H7 (cell line): ENCODE measurements around the gene USP1. TPM values are rescaled to one million over a fixed set of nuclear protein-coding genes. Genes with fewer than 3 reads are reported as not detected.
A peak's percentile ranks its signal among the peaks of the same experiment; 100 is the strongest.

Experiments
- DNase-seq: peaks from one replicate; pipeline ENCODE4 v3.0.0; 2012
- H3K27me3 ChIP-seq: 2 replicates; pipeline ENCODE4 v1.6.0; 2011; ENCODE audit warnings: mild to moderate bottlenecking, low read length; ENCODE audit not compliant: control insufficient read depth, insufficient read depth
- H3K36me3 ChIP-seq: replicated peaks from 2 replicates; pipeline ENCODE4 v1.5.1; 2011; ENCODE audit warnings: low read length; ENCODE audit not compliant: control insufficient read depth, insufficient read depth
- H3K4me3 ChIP-seq: 2 replicates; pipeline ENCODE4 v1.5.1; 2011; ENCODE audit warnings: low read depth, mild to moderate bottlenecking, control low read depth, low read length, moderate library complexity; ENCODE audit not compliant: insufficient read depth
- total RNA-seq: library from RNA; depleted of rRNA; stranded (reverse); fragments of >200 nt; shearing (Covaris generic); gene quantifications from 2 replicates; pipeline ENCODE4 v1.2.3, GENCODE V29; 2014

USP1 gene
- total RNA-seq, 1 experiment from 2014 or later, result 58.1 TPM

DNA sequence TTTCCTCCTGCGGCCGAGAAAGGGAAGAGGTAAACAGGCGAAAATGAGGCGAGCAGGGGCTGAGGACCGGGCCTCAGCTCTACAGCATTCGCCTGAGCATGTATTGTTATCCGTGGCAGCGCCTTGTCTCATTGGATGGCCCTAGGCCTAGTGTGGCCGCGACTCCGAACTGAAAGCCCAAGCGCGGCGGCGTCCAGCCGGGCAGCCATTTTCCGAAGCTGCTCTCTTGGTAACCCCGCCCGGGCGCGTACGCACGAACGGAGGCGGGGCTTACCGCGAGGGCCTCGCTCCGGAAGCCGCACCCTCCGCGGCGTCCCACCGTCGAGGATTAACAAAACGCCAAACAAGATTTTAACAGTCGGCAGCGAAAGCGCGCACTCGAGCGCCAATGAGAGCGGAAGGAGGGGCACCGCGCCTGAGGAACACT, 797 bp upstream of the USP1 start:
- H3K27me3 ChIP-seq, result no peaks in the 10 kb centered on the region; the same call in 1 of the 2 replicates
- peak overlapping the region; percentile 93 for H3K4me3 ChIP-seq
- H3K36me3 ChIP-seq, result no peaks in the 10 kb centered on the region
- peak; percentile 93 for DNase-seq

GRCh38 chr1:62437273-62437940, 558 bp downstream of the USP1 start:
- Histone ChIP-seq H3K36me3 (peaks cover 4% of the 10 kb centered on the region; the same call in 1 of the 2 replicates), H3K4me3 (peak overlapping the region; percentile 93), H3K27me3 (no peaks in the 10 kb centered on the region)
- peak; percentile 76 for DNase-seq

GRCh38 chr1:62438163-62438562, 1.3 kb downstream of the USP1 start:
- Histone ChIP-seq H3K27me3 (no peaks in the 10 kb centered on the region), H3K36me3 (peaks cover 6% of the 10 kb centered on the region; the same call in 1 of the 2 replicates), H3K4me3 (peak overlapping the region; percentile 93)
- DNase-seq, result peak; percentile 24

DNA sequence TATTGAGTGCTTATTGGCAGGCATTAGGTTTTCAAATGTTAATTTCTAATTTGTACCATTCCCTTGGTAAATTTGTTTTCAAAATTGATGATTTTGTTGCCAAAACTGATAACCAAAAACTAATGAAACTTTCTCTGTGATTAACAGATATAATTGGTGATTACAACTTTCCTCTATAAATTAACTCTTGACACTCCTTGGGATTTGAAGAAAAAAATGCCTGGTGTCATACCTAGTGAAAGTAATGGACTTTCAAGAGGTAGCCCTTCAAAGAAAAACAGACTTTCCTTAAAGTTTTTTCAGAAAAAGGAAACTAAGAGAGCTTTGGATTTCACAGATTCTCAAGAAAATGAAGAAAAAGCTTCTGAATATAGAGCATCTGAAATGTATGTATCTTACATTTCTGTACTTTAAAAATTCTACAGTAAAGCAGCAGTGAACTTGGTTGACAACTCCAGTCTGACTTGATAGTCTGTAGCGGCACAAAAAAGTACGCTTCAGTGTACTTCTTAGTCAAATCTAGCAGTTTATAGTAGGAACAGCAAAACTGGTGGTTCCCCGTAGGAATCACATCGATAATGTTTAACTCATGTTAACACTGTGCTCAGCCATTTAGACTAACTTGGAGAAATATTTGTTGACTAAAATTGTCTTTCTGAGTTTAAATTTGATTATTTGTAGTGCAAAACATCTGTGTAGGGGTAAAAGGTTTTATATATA, 3.0 kb downstream of the USP1 start:
- no peak for DNase-seq
- H3K4me3 ChIP-seq, result no peak overlapping the region
- H3K36me3 ChIP-seq, result peaks cover 8% of the 10 kb centered on the region; the same call in 1 of the 2 replicates
- no peaks in the 10 kb centered on the region for H3K27me3 ChIP-seq

- H3K27me3 ChIP-seq, result no peaks in the 10 kb centered on the region
- H3K4me3 ChIP-seq, result no peak overlapping the region
- H3K36me3 ChIP-seq, result peaks cover 21% of the 10 kb centered on the region
- no peak for DNase-seq
Observed at GRCh38 chr1:62444701-62445100, 7.9 kb downstream of the USP1 start.

DNA sequence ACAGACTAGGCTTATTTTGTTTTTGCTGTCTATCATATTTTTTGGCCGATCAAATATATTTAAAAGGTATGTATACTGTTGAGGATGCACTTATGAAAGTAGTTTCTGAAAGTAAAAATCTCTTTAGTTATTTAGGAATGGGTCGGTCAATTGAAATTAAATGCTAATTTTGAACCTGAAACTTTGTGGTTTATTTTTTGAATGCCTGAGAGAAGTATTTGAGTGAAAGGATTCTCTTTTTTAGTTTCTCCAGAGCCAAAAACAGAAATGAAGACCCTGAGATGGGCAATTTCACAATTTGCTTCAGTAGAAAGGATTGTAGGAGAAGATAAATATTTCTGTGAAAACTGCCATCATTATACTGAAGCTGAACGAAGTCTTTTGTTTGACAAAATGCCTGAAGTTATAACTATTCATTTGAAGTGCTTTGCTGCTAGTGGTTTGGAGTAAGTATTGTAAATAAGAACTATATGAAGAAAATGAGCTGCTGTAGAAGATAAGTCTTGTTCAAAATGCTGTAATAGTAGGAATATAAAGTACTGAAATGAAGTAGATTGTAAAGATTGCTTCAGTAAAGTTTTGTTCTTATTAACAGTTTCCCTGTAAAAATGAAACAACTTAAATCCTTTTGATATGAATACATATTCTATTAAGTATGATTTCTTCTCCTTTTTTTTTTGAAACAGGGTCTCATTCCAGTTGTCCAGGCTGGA, 11.5 kb downstream of the USP1 start:
- Histone ChIP-seq H3K27me3 (no peaks in the 10 kb centered on the region), H3K4me3 (no peak overlapping the region), H3K36me3 (peaks cover 16% of the 10 kb centered on the region)
- DNase-seq, result no peak

DNA sequence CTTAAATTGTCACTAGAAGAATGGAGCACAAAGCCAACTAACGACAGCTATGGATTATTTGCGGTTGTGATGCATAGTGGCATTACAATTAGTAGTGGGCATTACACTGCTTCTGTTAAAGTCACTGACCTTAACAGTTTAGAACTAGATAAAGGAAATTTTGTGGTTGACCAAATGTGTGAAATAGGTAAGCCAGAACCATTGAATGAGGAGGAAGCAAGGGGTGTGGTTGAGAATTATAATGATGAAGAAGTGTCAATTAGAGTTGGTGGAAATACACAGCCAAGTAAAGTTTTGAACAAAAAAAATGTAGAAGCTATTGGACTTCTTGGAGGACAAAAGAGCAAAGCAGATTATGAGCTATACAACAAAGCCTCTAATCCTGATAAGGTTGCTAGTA, 13.5 kb downstream of the USP1 start:
- H3K36me3 ChIP-seq, result peaks cover 14% of the 10 kb centered on the region
- H3K4me3 ChIP-seq, result no peak overlapping the region
- no peak for DNase-seq
- H3K27me3 ChIP-seq, result no peaks in the 10 kb centered on the region

DNA sequence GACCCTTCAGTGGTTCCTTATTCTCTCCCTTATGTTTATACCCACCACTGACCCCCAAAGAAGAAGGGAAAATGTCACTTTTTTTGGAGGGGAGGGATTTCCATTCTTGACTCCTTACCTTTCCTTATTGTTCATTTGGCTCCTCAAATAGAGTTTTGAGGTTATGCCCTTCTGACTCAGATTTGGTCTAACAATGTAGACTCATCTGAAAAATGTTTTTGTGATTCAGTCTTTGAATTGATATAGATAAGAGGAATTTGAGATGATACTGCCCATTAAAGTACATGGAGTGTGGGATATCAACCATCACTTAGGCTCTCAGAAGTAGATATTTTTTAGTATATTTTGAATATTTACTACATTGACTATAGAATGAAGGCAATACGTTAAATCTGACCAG, 16.1 kb downstream of the USP1 start:
- Histone ChIP-seq H3K36me3 (peaks cover 12% of the 10 kb centered on the region), H3K4me3 (no peak overlapping the region), H3K27me3 (no peaks in the 10 kb centered on the region)
- DNase-seq, result no peak

GRCh38 chr1:62457955-62458354, 21.1 kb downstream of the USP1 start:
- Histone ChIP-seq H3K4me3 (no peak overlapping the region), H3K36me3 (peaks cover 1% of the 10 kb centered on the region; the same call in 1 of the 2 replicates), H3K27me3 (no peaks in the 10 kb centered on the region)
- DNase-seq, result no peak

DNA sequence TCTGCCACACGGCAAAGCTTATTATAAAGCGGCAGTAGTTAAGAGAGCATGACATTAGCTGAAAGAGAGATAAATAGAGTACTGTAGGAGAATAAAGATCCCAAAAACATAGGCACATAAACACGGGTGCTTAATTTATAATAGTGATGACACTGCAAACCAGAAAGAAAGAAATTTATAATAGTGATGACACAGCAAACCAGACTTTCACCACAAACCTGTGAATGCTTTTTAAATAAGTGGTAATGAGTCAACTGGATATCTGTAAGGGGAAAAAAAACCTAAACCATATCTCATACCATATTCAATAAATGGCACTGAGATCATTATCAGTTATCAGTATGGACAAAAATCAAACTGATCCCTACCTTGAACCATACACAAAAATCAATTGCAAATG, 25.5 kb downstream of the USP1 start:
- H3K27me3 ChIP-seq, result no peaks in the 10 kb centered on the region
- no peaks in the 10 kb centered on the region for H3K36me3 ChIP-seq
- H3K4me3 ChIP-seq, result no peak overlapping the region
- no peak for DNase-seq

DNA sequence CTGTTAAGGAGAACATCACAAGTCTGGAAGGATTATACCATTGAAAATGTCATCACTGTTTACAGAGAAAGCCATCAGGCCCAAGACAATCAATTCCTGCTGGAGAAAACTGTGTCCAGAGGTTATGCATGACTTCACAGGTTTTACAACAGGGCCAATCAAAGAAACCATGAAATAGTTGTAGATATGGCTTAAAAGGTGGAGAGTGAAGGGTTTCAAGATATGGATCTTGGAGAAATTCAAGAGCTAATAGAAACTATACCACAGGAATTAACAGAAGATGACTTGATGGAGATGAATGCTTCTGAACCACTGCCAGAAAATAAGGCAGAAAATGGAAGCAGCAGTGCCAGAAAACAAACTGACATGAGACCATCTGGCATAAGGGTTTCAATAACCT, 30.2 kb downstream of the USP1 start:
- Histone ChIP-seq H3K4me3 (no peak overlapping the region), H3K27me3 (no peaks in the 10 kb centered on the region), H3K36me3 (no peaks in the 10 kb centered on the region)
- no peak for DNase-seq

DNA sequence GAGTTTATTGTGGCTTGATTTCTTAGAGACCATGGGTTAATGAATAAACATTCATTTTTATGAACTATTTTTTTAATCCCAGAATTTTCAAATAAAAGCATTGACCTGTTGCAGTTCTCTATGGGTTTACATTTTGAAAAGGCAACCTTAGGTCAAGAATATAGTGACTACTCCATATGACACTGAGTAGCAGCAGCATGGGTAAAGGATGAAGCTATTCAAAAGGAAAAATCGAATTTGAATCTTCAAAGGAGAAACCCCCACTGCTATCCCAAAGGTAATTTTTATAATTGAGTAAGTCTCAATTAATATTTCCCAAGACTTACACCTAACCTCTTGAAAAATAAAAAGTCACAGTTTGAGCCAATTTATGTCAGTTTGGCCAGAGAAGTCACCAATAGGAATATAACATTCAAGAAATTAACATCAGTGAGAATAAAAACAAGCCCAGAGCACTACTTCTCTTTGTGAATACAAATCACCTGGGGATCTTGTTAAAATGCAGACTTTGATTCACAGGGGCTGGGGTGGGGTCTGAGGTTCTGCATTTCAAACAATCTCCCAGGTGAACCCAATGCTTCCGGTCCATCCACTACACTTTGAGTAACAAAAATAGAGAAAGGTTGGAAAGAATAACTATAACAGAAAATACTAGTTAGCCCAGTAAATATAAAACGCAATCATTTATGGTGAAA, 39.8 kb downstream of the USP1 start:
- no peak overlapping the region for H3K4me3 ChIP-seq
- no peaks in the 10 kb centered on the region for H3K27me3 ChIP-seq
- peak; percentile 35 for DNase-seq
- H3K36me3 ChIP-seq, result peaks cover 2% of the 10 kb centered on the region

DNA sequence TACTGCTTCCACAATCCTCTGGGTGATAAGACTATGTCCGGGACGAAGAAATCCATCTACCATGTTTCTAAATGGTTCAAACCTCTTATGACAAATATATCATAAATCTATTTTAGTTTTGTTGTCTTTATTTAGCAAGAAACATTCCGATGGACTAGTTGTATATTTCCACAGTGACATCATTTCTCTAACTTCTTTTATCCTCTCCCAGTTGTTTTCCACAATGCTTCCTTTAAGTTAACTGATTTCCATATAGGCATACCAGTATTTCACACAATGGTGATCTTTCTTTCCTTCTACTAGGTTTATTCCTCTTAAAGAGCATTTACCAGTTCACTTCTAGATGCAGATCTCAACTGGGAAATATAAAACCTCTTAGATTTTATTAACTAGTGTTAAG, 44.8 kb downstream of the USP1 start:
- Histone ChIP-seq H3K4me3 (no peak overlapping the region), H3K36me3 (no peaks in the 10 kb centered on the region), H3K27me3 (no peaks in the 10 kb centered on the region)
- DNase-seq, result no peak

- DNase-seq, result no peak
- Histone ChIP-seq H3K4me3 (no peak overlapping the region), H3K36me3 (no peaks in the 10 kb centered on the region), H3K27me3 (no peaks in the 10 kb centered on the region)
Observed at GRCh38 chr1:62484824-62485468, 48.1 kb downstream of the USP1 start.
